Stimulated activated CD4-positive, alpha-beta T cell treated with anti-CD3 and anti-CD28 coated beads, Interleukin-15, amount 100 ng/mL, for 48 hours (primary cell): ENCODE measurements around the gene SETD1A.
A peak's percentile ranks its signal among the peaks of the same experiment; 100 is the strongest.
"Not testable (repeated sequence)": the region's sequence is repeated elsewhere in the genome, so short reads cannot be mapped to it uniquely, and the experiment has no call there.

Experiments
- DNase-seq, 2 donors: peaks; one replicate each; pipeline ENCODE4 v3.0.0-alpha.2; 2020; ENCODE audit warnings: low read depth in 2 of 2

Gene SETD1A

GRCh38 chr16:30998852-30999761, 41.6 kb downstream of the SETD1A start:
- DNase-seq, result no peak

- no peak for DNase-seq
Observed at GRCh38 chr16:31000671-31001382, 43.3 kb downstream of the SETD1A start.

GRCh38 chr16:31001507-31002249, 44.1 kb downstream of the SETD1A start:
- no peak for DNase-seq

- DNase-seq, result no peak
Observed at GRCh38 chr16:31002250-31002700, 44.7 kb downstream of the SETD1A start.

- no peak for DNase-seq
Observed at GRCh38 chr16:31002862-31003341, 45.3 kb downstream of the SETD1A start.

GRCh38 chr16:31003744-31004143, 46.2 kb downstream of the SETD1A start:
- no peak for DNase-seq

- no peak for DNase-seq
Observed at GRCh38 chr16:31004658-31005057, 47.1 kb downstream of the SETD1A start.

- no peak for DNase-seq
Observed at GRCh38 chr16:31005350-31006085, 48.0 kb downstream of the SETD1A start.

GRCh38 chr16:31006086-31006385, 48.5 kb downstream of the SETD1A start:
- no peak for DNase-seq

- no peak for DNase-seq
Observed at GRCh38 chr16:31006589-31006988, 49.0 kb downstream of the SETD1A start.

- DNase-seq, result no peak
Observed at GRCh38 chr16:31007684-31008083, 50.1 kb downstream of the SETD1A start.

- DNase-seq, result no peak
Observed at GRCh38 chr16:31008149-31008548, 50.6 kb downstream of the SETD1A start.

GRCh38 chr16:31008551-31008950, 51.0 kb downstream of the SETD1A start:
- DNase-seq, result no peak

- DNase-seq, result no peak
Observed at GRCh38 chr16:31009120-31009519, 51.6 kb downstream of the SETD1A start.

GRCh38 chr16:31009894-31010584, 52.5 kb downstream of the SETD1A start:
- DNase-seq, result no peak

- peak in 1 of 2 donors; percentile 45 for DNase-seq
Observed at GRCh38 chr16:31010585-31011325, 53.2 kb downstream of the SETD1A start, which contains the start of gene STX1B. STX1B (minus strand) TSS chr16:31010638; CDS start chr16:31010396, 242 bp downstream.

GRCh38 chr16:31011815-31012214, 54.3 kb downstream of the SETD1A start:
- DNase-seq, result not testable (repeated sequence)

GRCh38 chr16:31013292-31013691, 55.7 kb downstream of the SETD1A start:
- not testable (repeated sequence) for DNase-seq

- DNase-seq, result no peak
Observed at GRCh38 chr16:31016018-31016417, 58.5 kb downstream of the SETD1A start.

GRCh38 chr16:31017756-31018155, 60.2 kb downstream of the SETD1A start:
- not testable (repeated sequence) for DNase-seq
